HG03378 (cell line): ENCODE results near the gene PCDHGB6.
A peak's percentile ranks its signal among the peaks of the same experiment; 100 is the strongest.
"Not testable (repeated sequence)": the region's sequence is repeated elsewhere in the genome, so short reads cannot be mapped to it uniquely, and the experiment has no call there.

Experiments used
- ATAC-seq: cut with Tn5 transposase; IDR thresholded peaks from one replicate; pipeline ENCODE4 v1.9.1; 2021; ENCODE audit warnings: mild to moderate bottlenecking, moderate library complexity; ENCODE audit not compliant: unreplicated experiment

Gene PCDHGB6

GRCh38 chr5:141388661-141389060 is 19.2 kb upstream of the PCDHGB6 start:
- no peak for ATAC-seq

DNA sequence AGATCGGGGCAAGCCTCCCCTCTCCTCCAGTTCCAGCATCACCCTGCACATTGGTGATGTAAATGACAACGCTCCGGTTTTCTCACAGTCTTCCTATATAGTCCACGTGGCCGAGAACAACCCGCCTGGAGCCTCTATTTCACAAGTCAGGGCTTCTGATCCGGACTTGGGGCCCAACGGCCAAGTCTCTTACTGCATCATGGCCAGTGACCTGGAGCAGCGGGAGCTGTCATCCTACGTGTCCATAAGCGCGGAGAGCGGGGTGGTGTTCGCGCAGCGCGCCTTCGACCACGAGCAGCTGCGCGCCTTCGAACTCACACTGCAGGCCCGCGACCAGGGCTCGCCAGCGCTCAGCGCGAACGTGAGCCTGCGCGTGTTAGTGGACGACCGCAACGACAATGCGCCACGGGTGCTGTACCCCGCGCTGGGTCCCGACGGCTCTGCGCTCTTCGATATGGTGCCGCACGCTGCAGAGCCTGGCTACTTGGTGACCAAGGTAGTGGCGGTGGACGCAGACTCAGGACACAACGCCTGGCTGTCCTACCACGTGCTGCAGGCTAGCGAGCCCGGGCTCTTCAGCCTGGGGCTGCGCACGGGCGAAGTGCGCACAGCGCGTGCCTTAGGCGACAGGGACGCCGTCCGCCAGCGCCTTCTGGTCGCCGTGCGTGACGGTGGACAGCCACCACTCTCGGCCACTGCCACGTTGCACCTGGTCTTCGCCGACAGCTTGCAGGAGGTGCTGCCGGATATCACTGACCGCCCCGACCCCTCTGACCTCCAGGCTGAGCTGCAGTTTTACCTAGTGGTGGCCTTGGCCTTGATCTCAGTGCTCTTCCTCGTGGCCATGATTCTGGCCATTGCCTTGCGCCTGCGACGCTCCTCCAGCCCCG is 18.4 kb upstream of the PCDHGB6 start:
- no peak for ATAC-seq

DNA sequence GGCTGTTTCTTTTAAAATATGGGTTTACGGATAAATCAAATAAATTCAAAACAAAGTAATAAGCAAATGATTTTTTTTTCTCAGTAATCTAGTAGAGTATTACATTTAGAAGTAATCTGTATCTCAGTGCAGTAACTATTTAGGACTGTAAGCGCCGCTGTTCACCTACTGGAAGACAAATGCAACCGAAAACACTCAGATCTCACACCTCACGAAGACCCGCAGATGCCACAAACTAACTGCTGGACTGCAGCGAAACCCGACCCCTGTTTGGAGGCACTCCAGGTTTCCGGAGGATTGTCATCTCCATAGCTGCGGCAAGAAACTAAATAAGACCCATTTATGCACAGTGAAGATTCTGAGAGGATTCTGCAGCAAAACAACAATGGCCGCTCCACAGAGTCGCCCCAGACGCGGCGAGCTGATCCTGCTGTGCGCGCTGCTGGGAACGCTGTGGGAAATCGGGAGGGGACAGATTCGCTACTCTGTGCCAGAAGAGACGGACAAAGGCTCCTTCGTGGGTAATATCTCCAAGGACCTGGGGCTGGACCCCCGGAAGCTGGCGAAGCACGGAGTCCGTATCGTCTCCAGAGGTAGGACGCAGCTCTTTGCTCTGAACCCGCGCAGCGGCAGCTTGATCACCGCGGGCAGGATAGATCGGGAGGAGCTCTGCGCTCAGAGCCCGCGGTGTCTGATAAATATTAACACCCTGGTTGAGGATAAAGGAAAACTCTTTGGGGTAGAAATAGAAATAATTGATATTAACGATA is 15.2 kb upstream of the PCDHGB6 start, which contains the start of gene PCDHGA8:
TSS of gene PCDHGA8 (plus strand) at position 205 of the 770 bp plus-strand sequence. CDS start at position 386, 181 bp downstream.
- no peak for ATAC-seq

- ATAC-seq: no peak
Observed at GRCh38 chr5:141393267-141393666, 14.6 kb upstream of the PCDHGB6 start.

DNA sequence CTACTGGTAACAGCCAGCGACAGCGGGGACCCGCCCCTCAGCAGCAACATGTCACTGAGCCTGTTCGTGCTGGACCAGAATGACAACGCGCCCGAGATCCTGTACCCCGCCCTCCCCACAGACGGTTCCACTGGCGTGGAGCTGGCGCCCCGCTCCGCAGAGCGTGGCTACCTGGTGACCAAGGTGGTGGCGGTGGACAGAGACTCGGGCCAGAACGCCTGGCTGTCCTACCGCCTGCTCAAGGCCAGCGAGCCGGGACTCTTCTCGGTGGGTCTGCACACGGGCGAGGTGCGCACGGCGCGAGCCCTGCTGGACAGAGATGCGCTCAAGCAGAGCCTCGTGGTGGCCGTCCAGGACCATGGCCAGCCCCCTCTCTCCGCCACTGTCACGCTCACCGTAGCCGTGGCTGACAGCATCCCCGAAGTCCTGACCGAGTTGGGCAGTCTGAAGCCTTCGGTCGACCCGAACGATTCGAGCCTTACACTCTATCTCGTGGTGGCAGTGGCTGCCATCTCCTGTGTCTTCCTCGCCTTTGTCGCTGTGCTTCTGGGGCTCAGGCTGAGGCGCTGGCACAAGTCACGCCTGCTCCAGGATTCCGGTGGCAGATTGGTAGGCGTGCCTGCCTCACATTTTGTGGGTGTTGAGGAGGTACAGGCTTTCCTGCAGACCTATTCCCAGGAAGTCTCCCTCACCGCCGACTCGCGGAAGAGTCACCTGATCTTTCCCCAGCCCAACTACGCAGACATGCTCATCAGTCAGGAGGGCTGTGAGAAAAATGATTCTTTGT is 13.2 kb upstream of the PCDHGB6 start:
- not testable (repeated sequence) for ATAC-seq

- ATAC-seq: peak; percentile 93
Observed at GRCh38 chr5:141397756-141398551, 9.9 kb upstream of the PCDHGB6 start, which contains the start of gene PCDHGB5. Gene PCDHGB5 (plus strand): TSS chr5:141397947. CDS start chr5:141398128, 181 bp downstream.

GRCh38 chr5:141398608-141399007 is 9.2 kb upstream of the PCDHGB6 start:
- ATAC-seq: no peak

DNA sequence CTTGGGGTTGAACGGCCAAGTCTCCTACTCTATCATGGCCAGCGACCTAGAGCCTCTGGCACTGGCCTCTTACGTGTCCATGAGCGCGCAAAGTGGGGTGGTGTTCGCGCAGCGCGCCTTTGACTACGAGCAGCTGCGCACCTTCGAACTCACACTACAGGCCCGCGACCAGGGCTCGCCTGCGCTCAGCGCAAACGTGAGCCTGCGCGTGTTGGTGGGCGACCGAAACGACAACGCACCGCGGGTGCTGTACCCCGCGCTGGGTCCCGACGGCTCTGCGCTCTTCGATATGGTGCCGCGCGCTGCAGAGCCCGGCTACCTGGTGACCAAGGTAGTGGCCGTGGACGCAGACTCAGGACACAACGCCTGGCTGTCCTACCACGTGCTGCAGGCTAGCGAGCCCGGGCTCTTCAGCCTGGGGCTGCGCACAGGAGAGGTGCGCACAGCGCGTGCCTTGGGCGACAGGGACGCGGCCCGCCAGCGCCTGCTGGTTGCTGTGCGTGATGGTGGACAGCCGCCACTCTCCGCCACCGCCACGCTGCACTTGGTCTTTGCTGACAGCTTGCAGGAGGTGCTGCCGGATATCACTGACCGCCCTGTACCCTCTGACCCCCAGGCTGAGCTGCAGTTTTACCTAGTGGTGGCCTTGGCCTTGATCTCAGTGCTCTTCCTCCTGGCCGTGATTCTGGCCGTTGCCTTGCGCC is 8.1 kb upstream of the PCDHGB6 start:
- ATAC-seq: no peak

- no peak for ATAC-seq
Observed at GRCh38 chr5:141402553-141403243, 5.1 kb upstream of the PCDHGB6 start, which contains the start of gene PCDHGA9. Gene PCDHGA9 (plus strand): TSS chr5:141402778. CDS start chr5:141402953, 175 bp downstream.

GRCh38 chr5:141403387-141403786 is 4.4 kb upstream of the PCDHGB6 start:
- ATAC-seq: no peak

- ATAC-seq: no peak
Observed at GRCh38 chr5:141409598-141410306, 1.9 kb downstream of the PCDHGB6 start.

DNA sequence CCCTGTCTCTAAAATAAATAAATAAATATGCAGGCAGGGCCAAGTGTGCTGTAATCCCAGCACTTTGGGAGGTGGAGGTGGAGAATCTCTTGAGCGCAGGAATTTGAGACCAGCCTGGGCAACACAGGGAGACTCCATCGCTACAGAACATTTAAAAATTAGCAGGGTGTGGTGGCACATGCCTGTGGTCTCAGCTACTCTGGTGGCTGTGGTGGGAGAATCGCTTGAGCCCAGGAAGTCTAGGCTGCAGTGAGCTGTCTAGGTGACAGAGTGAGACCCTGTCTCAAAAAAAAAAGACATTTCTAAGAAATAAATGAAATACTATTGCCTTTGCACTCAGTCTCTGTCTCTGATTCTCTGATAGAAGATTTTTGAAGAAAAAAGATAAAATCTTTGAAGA is 3.8 kb downstream of the PCDHGB6 start:
- ATAC-seq: no peak

DNA sequence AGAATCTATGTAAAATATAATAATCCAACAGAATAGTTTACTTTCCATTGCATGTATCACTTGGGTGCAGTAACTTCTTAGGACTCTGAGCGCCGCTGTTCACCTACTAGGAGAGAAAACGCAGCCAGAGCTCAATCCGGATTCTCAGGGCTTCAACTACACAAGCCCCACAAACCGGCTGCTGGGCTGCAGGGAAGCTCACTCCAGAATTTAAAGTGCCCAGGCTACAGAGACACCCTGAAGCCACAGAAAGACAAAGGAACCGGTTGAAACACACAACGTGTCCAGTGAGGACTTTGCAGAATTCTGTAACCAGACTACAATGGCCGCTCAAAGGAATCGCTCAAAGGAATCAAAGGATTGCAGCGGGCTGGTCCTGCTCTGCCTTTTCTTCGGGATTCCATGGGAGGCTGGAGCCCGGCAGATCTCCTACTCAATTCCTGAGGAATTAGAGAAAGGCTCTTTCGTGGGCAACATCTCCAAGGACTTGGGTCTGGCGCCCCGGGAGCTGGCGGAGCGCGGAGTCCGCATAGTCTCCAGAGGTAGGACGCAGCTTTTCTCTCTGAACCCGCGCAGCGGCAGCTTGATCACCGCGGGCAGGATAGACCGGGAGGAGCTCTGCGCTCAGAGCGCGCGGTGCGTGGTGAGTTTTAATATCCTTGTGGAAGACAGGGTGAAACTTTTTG is 5.2 kb downstream of the PCDHGB6 start, which contains the start of gene PCDHGA10:
TSS of gene PCDHGA10 (plus strand) at position 134 of the 686 bp plus-strand sequence. CDS start at position 323, 189 bp downstream.
- peak; percentile 70 for ATAC-seq

DNA sequence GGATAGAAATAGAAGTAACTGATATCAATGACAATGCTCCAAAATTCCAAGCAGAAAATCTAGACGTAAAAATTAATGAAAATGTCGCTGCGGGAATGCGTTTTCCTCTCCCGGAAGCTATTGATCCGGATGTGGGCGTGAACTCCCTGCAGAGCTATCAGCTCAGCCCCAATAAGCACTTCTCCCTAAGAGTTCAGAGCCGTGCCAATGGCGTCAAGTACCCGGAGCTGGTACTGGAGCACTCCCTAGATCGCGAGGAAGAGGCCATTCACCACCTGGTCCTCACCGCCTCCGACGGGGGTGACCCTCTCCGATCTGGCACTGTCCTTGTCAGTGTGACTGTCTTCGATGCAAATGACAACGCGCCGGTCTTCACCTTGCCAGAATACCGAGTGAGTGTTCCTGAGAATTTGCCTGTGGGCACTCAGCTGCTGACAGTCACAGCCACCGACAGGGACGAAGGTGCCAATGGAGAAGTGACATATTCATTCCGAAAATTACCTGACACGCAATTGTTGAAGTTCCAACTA is 5.8 kb downstream of the PCDHGB6 start:
- no peak for ATAC-seq

DNA sequence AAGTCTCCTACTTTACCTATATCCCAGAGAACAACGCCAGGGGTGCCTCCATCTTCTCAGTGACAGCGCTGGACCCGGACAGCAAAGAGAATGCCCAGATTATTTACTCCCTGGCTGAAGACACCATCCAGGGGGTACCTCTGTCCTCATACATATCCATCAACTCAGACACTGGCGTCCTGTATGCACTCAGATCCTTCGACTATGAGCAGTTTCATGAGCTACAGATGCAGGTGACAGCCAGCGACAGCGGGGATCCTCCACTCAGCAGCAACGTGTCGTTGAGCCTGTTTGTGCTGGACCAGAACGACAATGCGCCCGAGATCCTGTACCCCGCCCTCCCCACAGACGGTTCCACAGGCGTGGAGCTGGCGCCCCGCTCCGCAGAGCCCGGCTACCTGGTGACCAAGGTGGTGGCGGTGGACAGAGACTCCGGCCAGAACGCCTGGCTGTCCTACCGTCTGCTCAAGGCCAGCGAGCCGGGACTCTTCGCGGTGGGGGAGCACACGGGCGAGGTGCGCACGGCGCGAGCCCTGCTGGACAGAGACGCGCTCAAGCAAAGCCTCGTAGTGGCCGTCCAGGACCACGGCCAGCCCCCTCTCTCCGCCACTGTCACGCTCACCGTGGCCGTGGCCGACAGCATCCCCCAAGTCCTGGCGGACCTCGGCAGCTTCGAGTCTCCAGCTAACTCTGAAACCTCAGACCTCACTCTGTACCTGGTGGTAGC is 6.9 kb downstream of the PCDHGB6 start:
- ATAC-seq: not testable (repeated sequence)

DNA sequence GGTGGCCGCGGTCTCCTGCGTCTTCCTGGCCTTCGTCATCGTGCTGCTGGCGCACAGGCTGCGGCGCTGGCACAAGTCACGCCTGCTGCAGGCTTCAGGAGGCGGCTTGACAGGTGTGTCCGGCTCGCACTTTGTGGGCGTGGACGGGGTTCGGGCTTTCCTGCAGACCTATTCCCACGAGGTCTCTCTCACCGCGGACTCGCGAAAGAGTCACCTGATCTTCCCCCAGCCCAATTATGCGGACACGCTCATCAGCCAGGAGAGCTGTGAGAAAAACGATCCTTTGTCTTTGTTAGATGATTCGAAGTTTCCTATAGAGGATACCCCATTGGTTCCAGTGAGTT is 7.4 kb downstream of the PCDHGB6 start:
- not testable (repeated sequence) for ATAC-seq
